ENCODE measurements around the gene FHL3. TPM values are rescaled to one million over a fixed set of nuclear protein-coding genes. Genes with fewer than 3 reads are reported as not detected.

The FHL3 gene
- 17.6 and 20.6 TPM in 2 replicates for total RNA-seq (2014; rRNA removed; shearing (Covaris generic))

DNA sequence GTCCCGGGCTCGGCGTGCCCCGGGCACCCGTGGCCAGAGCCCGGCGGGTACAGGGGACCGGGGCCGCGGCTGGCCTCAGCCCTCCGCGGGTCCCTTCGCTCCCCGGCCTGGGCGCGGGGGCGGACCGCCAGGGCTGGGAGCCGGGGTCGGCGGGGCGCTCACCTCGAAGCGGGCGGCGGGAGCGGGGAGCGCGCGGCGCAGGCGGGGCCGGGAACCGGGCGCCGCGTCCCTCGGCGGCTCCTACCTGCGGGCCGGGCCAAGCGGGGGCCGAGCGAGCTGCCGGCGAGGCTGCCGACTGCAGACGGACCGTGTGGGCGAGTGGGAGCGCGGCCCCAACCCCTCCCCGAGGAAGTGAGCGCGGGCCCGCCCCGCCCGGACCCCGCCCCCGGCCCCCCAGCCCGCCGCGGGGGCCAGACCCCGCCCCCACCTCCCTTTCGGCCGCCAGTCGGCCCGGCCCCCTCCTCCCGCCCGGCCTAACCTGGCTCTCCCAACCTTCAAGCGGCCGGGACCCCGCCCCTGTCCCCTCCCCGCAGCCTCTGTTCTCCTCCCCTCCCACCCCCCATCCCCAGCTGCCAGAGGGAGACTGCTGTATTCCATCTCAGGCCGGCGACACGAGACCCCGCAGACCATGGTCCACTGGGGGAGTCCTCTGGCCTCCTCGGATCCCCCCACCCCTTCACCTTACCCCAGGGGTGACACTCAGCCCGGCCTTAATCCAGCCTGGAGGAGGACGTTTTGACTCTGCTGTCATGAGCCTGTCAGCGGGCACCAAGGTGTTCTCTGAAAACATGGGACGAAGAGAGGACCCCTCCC lies at the start of gene FHL3:
Gene FHL3, minus strand, starts transcription at position 320 of the 813 bp plus-strand sequence. CDS start 6,102 bp downstream, outside the sequence.
- DNase-seq: peak; percentile 84 to 86
- peaks cover 49% of the 10 kb centered on the region for H3K4me1 ChIP-seq

DNA sequence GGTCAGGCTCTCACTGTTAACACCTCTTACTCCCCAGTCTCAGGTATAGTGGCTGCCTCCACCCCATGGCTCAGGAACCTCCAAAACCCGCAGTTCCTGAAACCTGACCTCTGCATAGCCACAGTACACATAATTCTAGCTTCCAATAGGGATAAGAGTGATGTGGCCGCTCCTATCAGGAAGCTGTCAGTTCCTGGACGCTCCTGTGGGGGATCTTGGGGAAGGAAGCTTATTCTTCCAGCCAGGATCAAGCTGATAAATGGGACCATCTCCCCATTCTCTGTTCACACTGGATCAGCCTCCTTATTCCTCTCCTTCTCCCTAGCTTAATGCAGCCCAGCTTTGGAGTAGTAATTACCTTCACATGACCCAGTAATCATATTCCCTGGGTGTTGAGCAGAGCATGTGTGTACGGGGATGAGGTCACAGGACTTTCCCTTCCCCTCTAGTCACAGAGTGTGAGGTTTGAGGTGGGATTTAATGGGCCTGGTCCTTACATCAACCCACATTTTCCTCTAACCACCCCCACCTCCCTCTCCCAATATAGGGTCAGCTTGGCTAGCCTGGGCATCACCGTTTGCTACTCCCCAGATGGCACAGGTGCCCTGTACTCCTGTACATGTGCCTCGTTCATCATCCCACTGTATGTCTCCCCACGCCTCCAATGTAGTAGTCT lies 48.2 kb upstream of the FHL3 start:
- Histone ChIP-seq H3K9me3 (replicated peaks) (no peaks in the 10 kb centered on the region), H3K27ac (no peak overlapping the region), H3K4me3 (no peak overlapping the region), H3K4me1 (peaks cover 11% of the 10 kb centered on the region; the same call in 1 of the 2 replicates), H3K36me3 (no peaks in the 10 kb centered on the region), H3K27me3 (no peaks in the 10 kb centered on the region)
- DNase-seq: no peak

More for the DNA sequence above, at the start of gene FHL3:
- no peaks in the 10 kb centered on the region for H3K36me3 ChIP-seq
- H3K27me3 ChIP-seq: no peaks in the 10 kb centered on the region
- no peaks in the 10 kb centered on the region for H3K9me3 ChIP-seq (replicated peaks)
- peak within 1 kb of the TSS; percentile 15; the same call in 1 of the 2 replicates for H3K27ac ChIP-seq
- peak within 1 kb of the TSS; percentile 71 for H3K4me3 ChIP-seq

DNA sequence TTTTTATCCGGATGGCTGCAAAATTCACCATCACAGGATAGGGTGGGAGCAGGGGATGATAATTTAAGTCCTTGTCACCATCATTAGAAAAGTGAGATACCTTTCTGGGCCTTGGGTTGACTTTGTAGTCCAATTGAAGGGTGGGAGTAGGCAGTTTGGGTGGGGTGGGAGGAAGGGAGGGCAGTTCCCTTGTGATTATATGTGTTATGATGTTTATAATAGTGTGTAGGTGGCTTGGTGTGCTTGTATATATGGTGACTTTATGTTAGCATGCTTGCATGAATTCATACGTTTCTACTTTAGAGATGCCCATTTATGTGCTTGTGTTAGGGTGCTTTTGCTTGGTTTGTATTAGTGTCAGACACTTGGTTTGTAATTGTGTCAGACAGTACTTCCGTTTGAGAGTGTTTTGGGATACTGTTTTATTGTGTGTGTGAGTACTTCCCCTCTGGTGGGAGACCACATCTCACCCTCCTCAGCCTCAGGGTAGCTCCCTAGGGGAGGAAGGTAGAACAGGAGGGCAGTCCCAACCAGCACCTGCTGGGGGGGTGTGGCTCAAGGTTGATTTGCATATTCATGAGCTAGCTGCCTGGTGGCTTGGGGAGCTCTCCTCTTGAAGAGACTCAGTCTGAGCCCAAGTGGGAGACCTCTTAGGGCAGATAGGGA lies 47.6 kb upstream of the FHL3 start:
- Histone ChIP-seq H3K4me1 (peaks cover 8% of the 10 kb centered on the region; the same call in 1 of the 2 replicates), H3K4me3 (no peak overlapping the region), H3K27ac (no peak overlapping the region), H3K9me3 (replicated peaks) (no peaks in the 10 kb centered on the region), H3K36me3 (no peaks in the 10 kb centered on the region), H3K27me3 (no peaks in the 10 kb centered on the region)
- DNase-seq: no peak

DNA sequence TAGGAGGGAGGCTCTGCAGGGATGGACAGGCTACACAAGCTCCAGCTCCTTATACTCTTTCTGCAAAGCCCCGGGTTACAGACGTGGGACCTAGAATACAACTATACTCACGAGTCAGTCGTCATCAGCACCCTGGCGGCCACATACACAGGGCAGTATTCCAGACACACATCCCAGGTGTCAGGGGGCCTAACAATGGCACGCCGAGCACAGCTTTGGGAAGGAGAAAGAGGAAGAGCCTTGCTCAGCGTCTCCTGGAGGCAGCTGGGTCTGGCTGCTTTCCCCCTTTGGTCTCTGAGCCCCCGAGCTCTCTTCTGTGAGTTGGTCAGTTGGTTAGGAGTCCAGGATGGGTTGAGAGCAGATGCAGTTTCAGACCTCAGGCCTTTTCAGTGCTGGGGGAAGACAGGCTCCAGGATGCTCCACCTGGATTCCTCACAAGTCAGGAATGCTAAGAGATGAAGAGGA lies 45.8 kb upstream of the FHL3 start:
- Histone ChIP-seq H3K4me3 (no peak overlapping the region), H3K9me3 (replicated peaks) (no peaks in the 10 kb centered on the region), H3K36me3 (no peaks in the 10 kb centered on the region), H3K27ac (no peak overlapping the region; the same call in 1 of the 2 replicates), H3K27me3 (no peaks in the 10 kb centered on the region), H3K4me1 (peaks cover 8% of the 10 kb centered on the region; the same call in 1 of the 2 replicates)
- DNase-seq: no peak

GRCh38 chr1:38050397-38051078 lies 45.2 kb upstream of the FHL3 start:
- no peaks in the 10 kb centered on the region for H3K9me3 ChIP-seq (replicated peaks)
- peak; percentile 70 to 78 for DNase-seq
- no peak overlapping the region; the same call in 1 of the 2 replicates for H3K4me3 ChIP-seq
- no peaks in the 10 kb centered on the region for H3K36me3 ChIP-seq
- H3K4me1 ChIP-seq: peaks cover 8% of the 10 kb centered on the region; the same call in 1 of the 2 replicates
- H3K27me3 ChIP-seq: no peaks in the 10 kb centered on the region
- peak overlapping the region; percentile 17; the same call in 1 of the 2 replicates for H3K27ac ChIP-seq

GRCh38 chr1:38047603-38048141 lies 42.4 kb upstream of the FHL3 start:
- Histone ChIP-seq H3K9me3 (replicated peaks) (no peaks in the 10 kb centered on the region), H3K27ac (no peak overlapping the region; the same call in 1 of the 2 replicates), H3K4me3 (peak overlapping the region; percentile 69), H3K27me3 (no peaks in the 10 kb centered on the region), H3K4me1 (peaks cover 8% of the 10 kb centered on the region; the same call in 1 of the 2 replicates), H3K36me3 (no peaks in the 10 kb centered on the region)
- peak; percentile 60 for DNase-seq

- no peaks in the 10 kb centered on the region for H3K27me3 ChIP-seq
These were observed 41.7 kb upstream of the FHL3 start for GRCh38 chr1:38046884-38047602.

DNA sequence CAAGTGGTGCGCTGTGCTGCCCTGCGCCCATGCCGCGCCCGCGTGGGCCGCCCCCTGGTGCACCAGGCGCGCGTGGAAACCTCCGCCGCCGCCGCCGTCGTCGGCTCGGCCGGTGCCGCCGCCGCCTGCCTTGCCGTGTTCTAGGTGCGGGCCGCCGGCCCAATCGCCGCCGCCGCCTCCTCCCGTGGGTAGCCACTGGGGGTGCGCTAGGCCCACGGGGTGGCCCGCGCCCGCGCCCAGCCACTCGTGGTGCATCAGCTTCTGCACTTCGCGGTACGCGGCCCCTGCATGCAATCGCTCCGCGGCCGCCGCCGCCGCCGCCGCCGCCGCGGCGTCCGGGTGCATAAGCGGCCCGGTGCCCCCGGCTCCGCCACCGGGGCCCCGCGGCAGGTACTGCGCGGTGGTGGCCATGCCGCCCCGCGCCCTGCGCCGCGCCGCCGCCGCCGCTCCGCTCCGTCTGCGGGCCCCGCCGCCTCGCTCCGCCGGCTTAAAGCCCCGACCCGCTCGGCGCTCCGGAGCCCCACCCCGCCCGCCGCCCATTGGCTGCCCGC lies 41.1 kb upstream of the FHL3 start, which contains the start of gene POU3F1:
Gene POU3F1, minus strand, starts transcription at position 461 of the 551 bp plus-strand sequence. Its CDS starts 50 bp downstream, at position 411.
- no peaks in the 10 kb centered on the region for H3K36me3 ChIP-seq
- no peak for DNase-seq
- no peaks in the 10 kb centered on the region for H3K9me3 ChIP-seq (replicated peaks)
- no peaks in the 10 kb centered on the region for H3K27me3 ChIP-seq
- peaks cover 8% of the 10 kb centered on the region; the same call in 1 of the 2 replicates for H3K4me1 ChIP-seq
- H3K4me3 ChIP-seq: peak within 1 kb of the TSS; percentile 69
- H3K27ac ChIP-seq: peak within 1 kb of the TSS; percentile 27; the same call in 1 of the 2 replicates

More at GRCh38 chr1:38046884-38047602, 41.7 kb upstream of the FHL3 start:
- Histone ChIP-seq H3K36me3 (no peaks in the 10 kb centered on the region), H3K9me3 (replicated peaks) (no peaks in the 10 kb centered on the region), H3K4me3 (peak overlapping the region; percentile 69), H3K4me1 (peaks cover 8% of the 10 kb centered on the region; the same call in 1 of the 2 replicates), H3K27ac (peak overlapping the region; percentile 27; the same call in 1 of the 2 replicates)
- DNase-seq: peak; percentile 93 to 94

GRCh38 chr1:38045401-38046332 lies 40.4 kb upstream of the FHL3 start:
- DNase-seq: no peak
- Histone ChIP-seq H3K27me3 (no peaks in the 10 kb centered on the region), H3K36me3 (no peaks in the 10 kb centered on the region), H3K27ac (no peak overlapping the region), H3K9me3 (replicated peaks) (no peaks in the 10 kb centered on the region), H3K4me3 (peak overlapping the region; percentile 19; the same call in 1 of the 2 replicates), H3K4me1 (peaks cover 5% of the 10 kb centered on the region; the same call in 1 of the 2 replicates)

DNA sequence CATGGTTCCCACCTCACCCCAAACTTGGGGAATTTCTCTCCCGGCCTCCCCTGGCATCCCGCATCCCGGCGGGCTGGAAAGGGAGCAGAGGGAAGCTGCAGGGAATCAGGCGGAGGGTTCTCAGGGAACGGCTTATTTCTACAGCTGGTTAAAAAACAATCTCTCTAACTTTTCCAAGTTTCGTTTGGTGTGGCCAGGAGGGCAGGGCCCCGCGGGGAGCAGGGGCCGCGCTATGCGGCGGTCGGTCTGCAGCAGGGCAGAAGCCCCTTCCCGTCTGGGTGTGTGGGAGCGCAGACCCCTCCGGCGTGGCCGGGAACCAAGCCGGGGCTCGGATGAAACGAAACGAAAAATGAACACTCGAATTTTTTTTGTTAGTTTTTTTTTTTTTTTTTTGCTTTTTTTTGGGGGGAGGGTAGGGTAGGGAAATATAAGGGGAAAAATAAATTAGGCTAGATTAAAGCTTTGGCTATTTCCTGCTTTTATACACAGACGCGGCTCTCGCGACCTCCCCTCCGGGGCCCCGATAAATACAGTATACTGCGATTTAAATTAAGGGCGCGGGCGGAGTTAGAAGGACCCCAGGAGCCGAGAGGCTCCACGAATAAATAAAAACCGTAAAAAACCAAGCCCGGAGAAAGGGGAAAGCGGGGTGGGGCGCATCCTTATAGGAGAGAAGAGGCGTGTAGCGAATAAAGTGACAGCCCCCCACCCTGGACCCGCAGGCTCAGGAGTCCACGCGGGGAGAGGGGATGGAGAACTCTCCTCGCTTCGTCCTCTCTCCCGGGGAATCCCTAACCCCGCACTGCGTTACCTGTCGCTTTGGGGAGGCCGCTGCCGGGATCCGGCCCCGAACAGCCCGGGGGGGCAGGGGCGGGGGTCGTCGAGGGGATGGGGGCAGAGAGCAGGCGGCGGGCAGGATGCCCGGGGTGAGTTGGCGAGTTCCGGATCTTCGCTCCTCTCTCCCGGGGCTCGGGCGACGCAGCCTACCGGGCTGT lies 39.2 kb upstream of the FHL3 start:
- Histone ChIP-seq H3K4me1 (no peaks in the 10 kb centered on the region), H3K36me3 (no peaks in the 10 kb centered on the region), H3K27me3 (no peaks in the 10 kb centered on the region), H3K4me3 (peak overlapping the region; percentile 19; the same call in 1 of the 2 replicates), H3K9me3 (replicated peaks) (no peaks in the 10 kb centered on the region), H3K27ac (no peak overlapping the region)
- DNase-seq: no peak
